Thyroid gland (tissue), 4 donors: ENCODE data around the gene TNFSF15. TPM values are rescaled to one million over a fixed set of nuclear protein-coding genes. Genes with fewer than 3 reads are reported as not detected.

ENCODE experiments used
- DNase-seq, 2 donors: peaks; one replicate each; pipeline ENCODE4 v3.0.0-alpha.2; 2019
- H3K27ac ChIP-seq, 3 donors: fragments of 200-600 bp; sonication (generic); 1 replicate in 2 of 3; 2 replicates in 1 of 3; pipeline ENCODE4 v1.5.1; 2016 to 2019; ENCODE audit warnings: mild to moderate bottlenecking in 1 of 3, moderate library complexity in 1 of 3
- H3K27me3 ChIP-seq: fragments of 200-600 bp; sonication (generic); one replicate; pipeline ENCODE4 v1.5.1; 2019
- H3K36me3 ChIP-seq, 2 donors: fragments of 200-600 bp; sonication (generic); one replicate each; pipeline ENCODE4 v1.5.1; 2016 to 2019
- H3K4me1 ChIP-seq, 2 donors: fragments of 200-600 bp; sonication (generic); one replicate each; pipeline ENCODE4 v1.5.1; 2017 to 2019
- H3K4me3 ChIP-seq, 3 donors: fragments of 200-600 bp; sonication (generic); replicated peaks in 1 of 3; 1 replicate in 2 of 3; 2 replicates in 1 of 3; pipeline ENCODE4 v1.5.1; 2016; ENCODE audit warnings: mild to moderate bottlenecking in 1 of 3
- H3K9me3 ChIP-seq: fragments of 200-600 bp; sonication (generic); one replicate; pipeline ENCODE4 v1.5.1; 2017
- POLR2A ChIP-seq, 2 donors: fragments of 450-650 bp; IDR thresholded peaks; one replicate each; pipeline ENCODE4 v1.6.1; 2017; ENCODE audit warnings: antibody characterized with exemption in 2 of 2, mild to moderate bottlenecking in 2 of 2, moderate library complexity in 1 of 2
- WGBS, 2 donors: methylation state at CpG; one replicate each; pipeline ENCODE4 v1.1.5; 2017; 5-methylcytosine and 5-hydroxymethylcytosine counted together
- intact Hi-C: fragments of 100-400 bp; cut with DNase I; formaldehyde crosslinking; loops from one replicate; pipeline ENCODE4 v1.15.1; 2023
- total RNA-seq, 4 donors: library from RNA; depleted of rRNA; stranded (reverse); fragments of >200 nt; gene quantifications; one replicate each; pipeline ENCODE4 v1.2.3, GENCODE V29; 2016
- TF ChIP-seq, protein P1 (sequence below), 6 experiments: fragments of 200-600 bp in 3 of 6; fragments of 450-650 bp in 3 of 6; sonication (generic) in 3 of 6; IDR thresholded peaks; one replicate each; pipeline ENCODE4 v1.5.1; 2016 to 2019; ENCODE audit warnings: antibody characterized with exemption in 6 of 6, mild to moderate bottlenecking in 2 of 6, inconsistent platforms in 1 of 6, moderate library complexity in 1 of 6

TNFSF15 gene
- total RNA-seq, 4 donors from 2014 or later = 1.1 to 4.3 (median 2.6) TPM

DNA sequence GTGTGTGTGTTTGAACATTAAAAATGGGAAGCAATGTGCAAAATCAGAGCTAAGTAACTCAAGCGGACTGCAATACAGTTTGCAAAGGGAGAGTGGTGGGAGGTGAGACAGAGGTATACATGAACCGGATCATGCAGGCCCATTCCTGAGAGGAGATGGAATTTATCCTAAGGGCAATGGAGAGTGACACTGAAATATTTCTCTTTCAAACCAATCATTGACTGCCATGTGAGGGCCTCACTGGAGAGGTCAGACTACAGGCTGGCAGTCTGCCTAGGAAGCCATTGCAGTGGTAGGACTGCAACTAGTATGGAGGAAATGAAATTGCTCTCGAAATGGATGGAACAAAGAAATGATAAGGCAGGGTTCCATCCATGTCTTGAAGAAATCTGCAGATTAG lies 34.8 kb downstream of the TNFSF15 start:
- Histone ChIP-seq H3K27me3 (no peaks in the 10 kb centered on the region), H3K4me1 (no peaks in the 10 kb centered on the region), H3K27ac (no peak overlapping the region), H3K4me3 (no peak overlapping the region), H3K36me3 (no peaks in the 10 kb centered on the region), H3K9me3 (no peaks in the 10 kb centered on the region)
- 82 to 87% methylated on average over 3 of the region's 3 CpGs for WGBS, 2 donors
- DNase-seq = no peak
- TF ChIP-seq, protein P1, sequence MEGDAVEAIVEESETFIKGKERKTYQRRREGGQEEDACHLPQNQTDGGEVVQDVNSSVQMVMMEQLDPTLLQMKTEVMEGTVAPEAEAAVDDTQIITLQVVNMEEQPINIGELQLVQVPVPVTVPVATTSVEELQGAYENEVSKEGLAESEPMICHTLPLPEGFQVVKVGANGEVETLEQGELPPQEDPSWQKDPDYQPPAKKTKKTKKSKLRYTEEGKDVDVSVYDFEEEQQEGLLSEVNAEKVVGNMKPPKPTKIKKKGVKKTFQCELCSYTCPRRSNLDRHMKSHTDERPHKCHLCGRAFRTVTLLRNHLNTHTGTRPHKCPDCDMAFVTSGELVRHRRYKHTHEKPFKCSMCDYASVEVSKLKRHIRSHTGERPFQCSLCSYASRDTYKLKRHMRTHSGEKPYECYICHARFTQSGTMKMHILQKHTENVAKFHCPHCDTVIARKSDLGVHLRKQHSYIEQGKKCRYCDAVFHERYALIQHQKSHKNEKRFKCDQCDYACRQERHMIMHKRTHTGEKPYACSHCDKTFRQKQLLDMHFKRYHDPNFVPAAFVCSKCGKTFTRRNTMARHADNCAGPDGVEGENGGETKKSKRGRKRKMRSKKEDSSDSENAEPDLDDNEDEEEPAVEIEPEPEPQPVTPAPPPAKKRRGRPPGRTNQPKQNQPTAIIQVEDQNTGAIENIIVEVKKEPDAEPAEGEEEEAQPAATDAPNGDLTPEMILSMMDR (IDR thresholded peaks at IDR 0.05) = no peak
- no peak for TF ChIP-seq POLR2A (IDR thresholded peaks at IDR 0.05)
- intact Hi-C loops = no loop called here

- Histone ChIP-seq H3K4me3 (no peak overlapping the region), H3K4me1 (no peaks in the 10 kb centered on the region), H3K27me3 (no peaks in the 10 kb centered on the region), H3K9me3 (no peaks in the 10 kb centered on the region), H3K27ac (no peak overlapping the region), H3K36me3 (no peaks in the 10 kb centered on the region)
- no peak for DNase-seq
- no peak for TF ChIP-seq POLR2A (IDR thresholded peaks at IDR 0.05)
- TF ChIP-seq, protein P1 (IDR thresholded peaks at IDR 0.05) = no peak
- intact Hi-C loops = no loop called here
- WGBS, 2 donors = 61 to 71% methylated on average over 1 of the region's 1 CpG
Measured at GRCh38 chr9:114769624-114770023, 36.2 kb downstream of the TNFSF15 start.

DNA sequence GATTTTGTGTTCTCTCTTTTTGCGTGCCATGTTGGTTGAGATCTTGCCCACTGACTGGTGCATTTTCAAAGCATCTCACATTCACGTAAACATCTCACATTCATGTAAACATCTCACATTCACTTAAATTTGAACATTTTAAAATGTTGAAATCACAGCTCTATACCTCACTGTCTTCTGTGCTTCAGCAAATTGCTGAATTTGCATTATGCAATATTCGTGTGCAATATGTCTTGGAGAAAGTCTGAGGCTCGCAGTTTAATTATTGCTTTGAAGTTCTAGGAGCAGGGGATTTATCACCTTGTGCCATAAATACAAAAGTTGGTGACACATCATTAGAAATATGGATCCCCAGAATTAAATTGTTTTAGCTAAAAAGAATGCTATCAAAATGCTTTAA lies 42.6 kb downstream of the TNFSF15 start:
- intact Hi-C loops = no loop called here
- no peak for DNase-seq
- Histone ChIP-seq H3K9me3 (no peaks in the 10 kb centered on the region), H3K4me1 (no peaks in the 10 kb centered on the region), H3K4me3 (no peak overlapping the region), H3K27ac (no peak overlapping the region), H3K36me3 (no peaks in the 10 kb centered on the region), H3K27me3 (no peaks in the 10 kb centered on the region)
- TF ChIP-seq POLR2A (IDR thresholded peaks at IDR 0.05) = no peak
- TF ChIP-seq, protein P1 (IDR thresholded peaks at IDR 0.05) = no peak
- WGBS, 2 donors = 92 to 98% methylated on average over 4 of the region's 4 CpGs

DNA sequence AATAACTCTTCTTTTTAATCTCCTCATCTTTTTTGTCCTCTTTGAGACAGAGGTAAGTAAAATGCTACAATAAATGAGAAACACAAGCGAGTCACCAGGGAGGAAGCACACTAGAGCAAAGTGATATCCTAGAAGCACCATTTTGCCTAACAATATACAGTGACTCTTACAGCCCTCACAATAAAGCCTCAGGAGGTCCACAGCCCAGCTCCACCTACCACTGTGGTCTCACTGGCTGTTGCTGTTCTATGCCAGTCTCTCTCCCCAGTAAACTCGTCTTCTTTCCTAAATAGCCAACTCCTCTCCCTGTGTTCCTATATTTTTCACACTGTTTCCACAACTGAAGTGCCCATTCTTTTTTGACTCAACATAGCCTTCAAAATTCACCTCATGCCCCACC lies 44.3 kb downstream of the TNFSF15 start:
- no peaks in the 10 kb centered on the region for H3K4me1 ChIP-seq
- no peaks in the 10 kb centered on the region for H3K27me3 ChIP-seq
- no peak for TF ChIP-seq POLR2A (IDR thresholded peaks at IDR 0.05)
- TF ChIP-seq, protein P1 (IDR thresholded peaks at IDR 0.05) = no peak
- H3K27ac ChIP-seq = no peak overlapping the region
- no peak overlapping the region for H3K4me3 ChIP-seq
- DNase-seq = no peak
- H3K36me3 ChIP-seq = no peaks in the 10 kb centered on the region
- intact Hi-C loops = no loop called here
- H3K9me3 ChIP-seq = no peaks in the 10 kb centered on the region
- 91 to 95% methylated on average over 2 of the region's 2 CpGs for WGBS, 2 donors

- Histone ChIP-seq H3K36me3 (no peaks in the 10 kb centered on the region), H3K4me1 (no peaks in the 10 kb centered on the region), H3K27me3 (no peaks in the 10 kb centered on the region), H3K4me3 (no peak overlapping the region), H3K27ac (no peak overlapping the region), H3K9me3 (no peaks in the 10 kb centered on the region)
- intact Hi-C loops = no loop called here
- 82 to 87% methylated on average over 7 of the region's 7 CpGs for WGBS, 2 donors
- TF ChIP-seq, protein P1 (IDR thresholded peaks at IDR 0.05) = no peak
- TF ChIP-seq POLR2A (IDR thresholded peaks at IDR 0.05) = no peak
- no peak for DNase-seq
Measured at GRCh38 chr9:114759512-114760341, 46.1 kb downstream of the TNFSF15 start.
